HepG2 (cell line): ENCODE measurements around the gene FCGR3A. TPM values are rescaled to one million over a fixed set of nuclear protein-coding genes. Genes with fewer than 3 reads are reported as not detected.

Source experiments
- GPBP1L1 ChIP-seq: sonication (generic); formaldehyde crosslinking; IDR thresholded peaks from 2 replicates; pipeline ENCODE4 v1.5.0; 2020; ENCODE audit warnings: mild to moderate bottlenecking, missing genetic modification reagents
- HIVEP1 ChIP-seq: sonication (generic); formaldehyde crosslinking; IDR thresholded peaks from 2 replicates; pipeline ENCODE4 v1.4.0; 2020; ENCODE audit warnings: mild to moderate bottlenecking, missing genetic modification reagents
- ZNF333 ChIP-seq: sonication (generic); formaldehyde crosslinking; IDR thresholded peaks from 2 replicates; pipeline ENCODE4 v1.4.0; 2020; ENCODE audit warnings: mild to moderate bottlenecking, missing genetic modification reagents, borderline replicate concordance
- ZNF556 ChIP-seq: sonication (generic); formaldehyde crosslinking; IDR thresholded peaks from 2 replicates; pipeline ENCODE4 v1.4.0; 2020; ENCODE audit warnings: mild to moderate bottlenecking, missing genetic modification reagents, borderline replicate concordance
- ZNF589 ChIP-seq: sonication (generic); formaldehyde crosslinking; conservative IDR thresholded peaks from 2 replicates; pipeline ENCODE4 v1.8.0; 2022; ENCODE audit warnings: mild to moderate bottlenecking, moderate library complexity, missing genetic modification reagents
- polyA plus RNA-seq, 8 experiments: library from polyadenylated mRNA; depleted of rRNA in 3 of 8; stranded (reverse) in 7 of 8; unstranded in 1 of 8; fragments of >200 nt; fragmentation: Illumina TruSeq in 4 of 8; extraction: Trizol in 4 of 8; gene quantifications; 2 replicates each; pipeline versions ENCODE4 v1.2.1 to v1.2.3, GENCODE V29; 2011 to 2016; ENCODE audit warnings: low read depth in 4 of 8, missing spikeins in 1 of 8, mixed read lengths in 1 of 8; ENCODE audit not compliant: insufficient read depth in 1 of 8
- total RNA-seq, 5 experiments: library from RNA; depleted of rRNA; stranded (reverse); fragments of >200 nt; fragmentation: Illumina TruSeq; extraction: Trizol; gene quantifications; 2 replicates each; pipeline ENCODE4 v1.2.3, GENCODE V29; 2016; ENCODE audit warnings: low read depth in 1 of 5
- TF ChIP-seq, protein P1 (sequence below): sonication (generic); formaldehyde crosslinking; IDR thresholded peaks from 2 replicates; pipeline ENCODE4 v1.5.1; 2020; ENCODE audit warnings: missing genetic modification reagents, mild to moderate bottlenecking, borderline replicate concordance
- TF ChIP-seq, protein P2 (sequence below): IDR thresholded peaks from 2 replicates; pipeline ENCODE4 v1.6.1; 2012; ENCODE audit warnings: low read length, improper control_type of control experiment

FCGR3A gene
- total and polyA plus RNA-seq, 2 of the 13 experiments (the other 11 are each of a cell fraction or from before 2014, with no cell fraction given), result not detected

DNA sequence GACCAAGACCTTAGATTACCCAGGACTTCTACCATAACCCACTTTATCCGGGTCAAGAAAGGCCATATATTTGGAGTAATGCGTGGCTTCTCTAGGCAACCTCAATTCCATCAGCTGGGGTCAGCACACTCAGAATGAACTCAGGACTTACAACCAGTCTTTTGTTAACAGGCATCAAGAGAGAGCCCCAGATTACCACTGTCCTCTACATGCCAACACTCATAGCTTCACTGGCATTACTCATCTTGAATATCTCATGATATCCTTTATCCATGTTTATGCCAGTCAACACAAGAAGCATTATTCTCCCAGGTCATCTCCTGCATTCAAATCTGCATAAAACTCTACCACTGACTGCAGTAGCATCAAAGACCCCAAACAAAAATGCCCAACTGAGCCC, 51.0 kb downstream of the FCGR3A start (continued):
- TF ChIP-seq, protein P1, sequence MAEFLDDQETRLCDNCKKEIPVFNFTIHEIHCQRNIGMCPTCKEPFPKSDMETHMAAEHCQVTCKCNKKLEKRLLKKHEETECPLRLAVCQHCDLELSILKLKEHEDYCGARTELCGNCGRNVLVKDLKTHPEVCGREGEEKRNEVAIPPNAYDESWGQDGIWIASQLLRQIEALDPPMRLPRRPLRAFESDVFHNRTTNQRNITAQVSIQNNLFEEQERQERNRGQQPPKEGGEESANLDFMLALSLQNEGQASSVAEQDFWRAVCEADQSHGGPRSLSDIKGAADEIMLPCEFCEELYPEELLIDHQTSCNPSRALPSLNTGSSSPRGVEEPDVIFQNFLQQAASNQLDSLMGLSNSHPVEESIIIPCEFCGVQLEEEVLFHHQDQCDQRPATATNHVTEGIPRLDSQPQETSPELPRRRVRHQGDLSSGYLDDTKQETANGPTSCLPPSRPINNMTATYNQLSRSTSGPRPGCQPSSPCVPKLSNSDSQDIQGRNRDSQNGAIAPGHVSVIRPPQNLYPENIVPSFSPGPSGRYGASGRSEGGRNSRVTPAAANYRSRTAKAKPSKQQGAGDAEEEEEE, result no peak
- TF ChIP-seq ZNF333 (CRISPR knock-in tag) (no peak), ZNF589 (CRISPR knock-in tag) (no peak), GPBP1L1 (CRISPR knock-in tag) (no peak), HIVEP1 (CRISPR knock-in tag) (no peak), ZNF556 (CRISPR knock-in tag) (no peak)
- TF ChIP-seq, protein P2, sequence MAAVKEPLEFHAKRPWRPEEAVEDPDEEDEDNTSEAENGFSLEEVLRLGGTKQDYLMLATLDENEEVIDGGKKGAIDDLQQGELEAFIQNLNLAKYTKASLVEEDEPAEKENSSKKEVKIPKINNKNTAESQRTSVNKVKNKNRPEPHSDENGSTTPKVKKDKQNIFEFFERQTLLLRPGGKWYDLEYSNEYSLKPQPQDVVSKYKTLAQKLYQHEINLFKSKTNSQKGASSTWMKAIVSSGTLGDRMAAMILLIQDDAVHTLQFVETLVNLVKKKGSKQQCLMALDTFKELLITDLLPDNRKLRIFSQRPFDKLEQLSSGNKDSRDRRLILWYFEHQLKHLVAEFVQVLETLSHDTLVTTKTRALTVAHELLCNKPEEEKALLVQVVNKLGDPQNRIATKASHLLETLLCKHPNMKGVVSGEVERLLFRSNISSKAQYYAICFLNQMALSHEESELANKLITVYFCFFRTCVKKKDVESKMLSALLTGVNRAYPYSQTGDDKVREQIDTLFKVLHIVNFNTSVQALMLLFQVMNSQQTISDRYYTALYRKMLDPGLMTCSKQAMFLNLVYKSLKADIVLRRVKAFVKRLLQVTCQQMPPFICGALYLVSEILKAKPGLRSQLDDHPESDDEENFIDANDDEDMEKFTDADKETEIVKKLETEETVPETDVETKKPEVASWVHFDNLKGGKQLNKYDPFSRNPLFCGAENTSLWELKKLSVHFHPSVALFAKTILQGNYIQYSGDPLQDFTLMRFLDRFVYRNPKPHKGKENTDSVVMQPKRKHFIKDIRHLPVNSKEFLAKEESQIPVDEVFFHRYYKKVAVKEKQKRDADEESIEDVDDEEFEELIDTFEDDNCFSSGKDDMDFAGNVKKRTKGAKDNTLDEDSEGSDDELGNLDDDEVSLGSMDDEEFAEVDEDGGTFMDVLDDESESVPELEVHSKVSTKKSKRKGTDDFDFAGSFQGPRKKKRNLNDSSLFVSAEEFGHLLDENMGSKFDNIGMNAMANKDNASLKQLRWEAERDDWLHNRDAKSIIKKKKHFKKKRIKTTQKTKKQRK, result no peak
